DMS53 (cell line): ENCODE measurements around the gene MYCL.
"Not testable (repeated sequence)": the region's sequence is repeated elsewhere in the genome, so short reads cannot be mapped to it uniquely, and the experiment has no call there.

ENCODE experiments used
- DNase-seq: peaks from one replicate; lab custom pipeline; 2025; lab: John Stamatoyannopoulos, UW

Gene MYCL

GRCh38 chr1:39917825-39918224, 16.1 kb upstream of the MYCL start:
- no peak for DNase-seq

DNA sequence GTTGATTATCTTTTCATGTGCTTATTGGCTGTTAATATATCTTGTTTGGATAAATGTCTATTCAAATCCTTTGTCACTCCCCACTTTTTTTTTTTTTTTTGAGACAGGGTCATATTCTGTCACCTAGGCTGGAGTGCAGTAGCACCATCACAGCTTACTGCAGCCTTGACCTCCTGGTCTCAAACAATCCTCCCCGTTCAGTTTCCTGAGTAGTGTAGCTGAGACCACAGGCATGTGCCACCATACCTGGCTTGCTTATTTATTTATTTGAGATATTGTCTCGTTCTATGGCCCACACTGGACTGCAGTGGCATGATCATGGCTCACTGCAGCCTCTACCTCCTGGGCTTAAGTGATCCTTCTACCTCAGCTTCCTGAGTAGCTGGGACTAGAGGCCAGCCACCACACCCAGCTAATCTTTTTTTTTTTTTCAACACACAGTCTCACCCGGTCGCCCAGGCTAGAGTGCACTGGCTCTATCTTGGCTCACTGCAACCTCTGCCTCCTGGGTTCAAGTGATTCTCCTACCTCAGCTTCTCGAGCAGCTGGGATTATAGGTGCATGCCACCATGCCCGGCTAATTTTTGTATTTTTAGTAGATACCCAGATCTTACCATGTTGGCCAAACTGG, 13.9 kb upstream of the MYCL start:
- DNase-seq: no peak

DNA sequence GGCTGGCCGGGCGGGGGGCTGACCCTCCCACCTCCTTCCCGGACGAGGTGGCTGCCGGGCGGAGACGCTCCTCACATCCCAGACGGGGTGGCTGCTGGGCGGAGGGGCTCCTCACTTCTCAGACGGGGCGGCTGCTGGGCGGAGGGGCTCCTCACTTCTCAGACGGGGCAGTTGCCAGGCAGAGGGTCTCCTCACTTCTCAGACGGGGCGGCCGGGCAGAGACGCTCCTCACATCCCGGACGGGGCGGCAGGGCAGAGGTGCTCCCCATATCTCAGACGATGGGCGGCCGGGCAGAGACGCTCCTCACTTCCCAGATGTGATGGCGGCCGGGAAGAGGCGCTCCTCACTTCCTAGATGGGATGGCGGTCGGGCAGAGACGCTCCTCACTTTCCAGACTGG, 11.4 kb upstream of the MYCL start:
- DNase-seq: not testable (repeated sequence)

DNA sequence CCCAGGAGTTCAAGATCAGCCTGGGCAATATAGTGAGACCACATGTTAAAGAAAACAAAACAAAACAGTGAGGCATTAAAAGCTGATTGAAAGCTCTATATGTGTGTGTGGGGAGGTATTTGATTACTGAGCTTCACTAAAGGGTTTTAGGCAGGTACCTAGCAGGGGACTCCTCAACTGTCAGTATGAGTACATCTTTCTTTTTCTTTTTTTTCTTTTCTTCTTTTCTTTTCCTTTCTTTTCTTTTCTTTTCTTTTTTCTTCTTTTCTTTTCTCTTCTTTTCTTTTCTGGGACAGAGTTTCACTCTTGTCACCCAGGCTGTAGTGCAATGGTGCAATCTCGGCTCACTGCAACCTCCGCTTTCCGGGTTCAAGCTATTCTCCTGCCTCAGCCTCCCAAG, 8.5 kb upstream of the MYCL start:
- no peak for DNase-seq

DNA sequence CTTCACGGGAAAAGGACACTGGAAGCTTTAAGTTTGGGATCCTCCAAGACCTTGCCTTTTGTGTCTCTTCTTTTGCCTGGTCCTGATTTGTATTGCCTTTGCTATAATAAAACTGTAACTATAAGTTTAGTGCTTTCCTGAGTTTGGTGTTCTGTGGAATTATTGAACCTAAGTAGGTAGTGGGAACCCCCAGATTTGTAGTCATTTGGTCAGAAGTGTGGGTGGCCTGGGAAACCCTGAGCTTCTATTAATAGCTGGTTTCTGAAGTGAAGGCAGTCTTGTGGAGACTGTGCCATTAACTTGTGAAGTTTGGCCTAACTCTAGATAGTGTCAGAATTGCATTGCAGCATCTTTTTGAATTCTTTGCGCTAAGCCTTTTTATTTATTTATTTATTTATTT, 6.8 kb upstream of the MYCL start:
- no peak for DNase-seq

DNA sequence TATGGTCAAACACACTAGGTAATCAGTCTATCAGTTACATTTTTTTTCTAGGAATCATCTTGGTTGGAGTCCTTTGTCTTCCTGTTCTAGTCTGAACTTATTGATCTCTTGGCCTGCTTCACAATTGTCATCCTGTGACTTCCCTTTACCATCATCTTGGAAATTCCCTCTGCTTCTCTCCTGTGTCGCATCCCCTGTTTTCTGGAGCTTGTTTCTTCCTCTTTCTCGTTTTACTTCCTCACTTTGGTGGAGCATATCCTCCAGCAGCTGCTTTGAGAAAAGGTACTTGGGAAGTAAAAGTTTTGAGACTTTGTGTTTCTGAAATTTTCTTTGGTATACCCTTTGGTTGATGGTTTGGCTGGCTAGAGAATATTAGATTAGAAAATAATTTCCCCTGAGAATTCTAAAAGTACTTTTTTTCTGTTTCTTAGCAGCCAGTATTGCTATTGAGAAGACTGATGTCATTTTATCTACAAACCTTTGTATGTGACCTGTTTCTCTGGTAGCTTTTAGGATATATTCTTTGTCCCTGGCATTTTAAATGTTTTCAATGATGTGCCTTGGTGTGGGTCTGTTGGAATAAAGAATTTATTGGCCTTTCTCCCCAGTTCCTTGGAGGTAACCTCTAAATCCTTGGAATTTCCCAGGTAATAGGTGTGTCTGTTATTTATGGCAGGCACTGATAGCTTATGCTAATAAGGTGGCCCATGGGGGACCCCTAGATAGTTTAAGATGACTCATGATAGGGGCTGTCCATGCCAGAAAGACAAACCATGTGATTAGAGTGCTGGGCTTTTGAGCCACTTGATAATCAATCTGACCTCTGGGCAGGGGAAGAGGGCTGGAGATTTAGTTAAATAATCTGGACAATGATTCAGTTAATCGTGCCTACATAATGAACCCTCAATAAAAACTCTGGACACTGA, 6.1 kb upstream of the MYCL start:
- no peak for DNase-seq

GRCh38 chr1:39905172-39905571, 3.5 kb upstream of the MYCL start:
- no peak for DNase-seq

DNA sequence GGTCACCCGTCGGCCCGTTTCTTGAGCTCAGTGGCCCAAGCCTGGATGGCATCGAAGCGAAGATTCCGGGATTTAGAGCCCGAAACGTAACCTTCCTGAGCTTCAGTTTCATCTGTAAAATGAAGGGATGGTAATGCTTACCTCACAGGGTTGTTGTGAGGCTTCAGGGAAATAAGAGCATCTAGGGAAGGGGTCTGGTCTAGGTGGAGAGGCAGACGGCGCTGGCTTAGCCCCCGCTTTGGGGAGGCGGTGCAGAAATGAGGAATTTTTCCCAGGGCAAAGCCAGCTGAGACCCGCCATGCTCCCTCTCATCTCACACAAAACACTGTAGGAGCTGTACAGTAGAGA, 717 bp upstream of the MYCL start:
- no peak for DNase-seq

GRCh38 chr1:39901464-39901713, 328 bp downstream of the MYCL start:
- no peak for DNase-seq

GRCh38 chr1:39900662-39901463, 854 bp downstream of the MYCL start:
- peak; percentile 70 for DNase-seq

DNA sequence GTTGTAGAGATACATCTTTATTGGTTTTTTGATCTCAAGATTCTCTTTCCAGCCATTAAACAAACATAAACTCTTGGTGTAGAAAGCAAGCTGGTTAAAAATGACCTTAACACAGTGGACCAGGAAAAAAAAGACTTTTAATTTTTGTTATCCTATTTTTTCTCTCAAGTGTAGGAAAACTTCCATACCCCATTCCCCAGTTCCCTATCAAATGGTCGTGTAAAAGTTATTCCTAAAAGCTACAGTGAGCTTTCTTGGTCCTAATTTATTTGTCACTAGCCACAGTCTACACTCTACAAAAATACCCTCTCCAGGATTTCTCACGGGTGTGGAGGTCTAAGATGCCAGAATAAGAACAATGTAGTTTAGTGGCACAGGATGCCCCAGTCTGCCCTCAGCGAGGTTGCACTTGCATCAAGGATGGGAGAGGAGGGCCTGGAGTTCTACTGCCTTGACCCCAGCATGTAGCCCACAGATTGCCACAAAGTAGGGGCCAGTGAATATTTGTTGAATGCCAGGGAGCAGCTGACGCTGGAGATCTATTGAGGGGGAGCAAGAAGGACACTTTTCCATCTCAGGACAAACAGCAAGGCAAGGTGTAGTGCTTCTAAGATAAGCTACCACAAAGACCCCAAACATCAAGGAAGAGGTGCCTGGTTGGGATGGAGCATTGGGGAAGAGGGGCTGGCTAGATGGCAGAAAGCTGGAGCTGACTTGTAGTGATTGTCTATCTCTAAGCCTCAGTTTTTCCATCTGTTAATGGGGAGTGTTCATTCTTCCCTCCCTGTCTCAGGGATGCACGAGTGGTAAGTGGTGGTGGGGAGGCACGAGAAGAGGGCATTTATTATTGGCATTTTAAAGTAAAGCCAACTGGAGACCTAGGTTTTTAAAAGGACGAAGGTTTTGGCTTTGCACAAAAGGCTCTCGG, 1.8 kb downstream of the MYCL start:
- no peak for DNase-seq

- DNase-seq: peak; percentile 72
These were observed 2.8 kb downstream of the MYCL start for GRCh38 chr1:39898648-39899603.

GRCh38 chr1:39898191-39898590, 3.5 kb downstream of the MYCL start:
- DNase-seq: no peak

- DNase-seq: no peak
These were observed 4.6 kb downstream of the MYCL start for GRCh38 chr1:39896909-39897685.

- no peak for DNase-seq
These were observed 5.8 kb downstream of the MYCL start for GRCh38 chr1:39895731-39896480.

GRCh38 chr1:39894884-39895495, 6.7 kb downstream of the MYCL start:
- no peak for DNase-seq

DNA sequence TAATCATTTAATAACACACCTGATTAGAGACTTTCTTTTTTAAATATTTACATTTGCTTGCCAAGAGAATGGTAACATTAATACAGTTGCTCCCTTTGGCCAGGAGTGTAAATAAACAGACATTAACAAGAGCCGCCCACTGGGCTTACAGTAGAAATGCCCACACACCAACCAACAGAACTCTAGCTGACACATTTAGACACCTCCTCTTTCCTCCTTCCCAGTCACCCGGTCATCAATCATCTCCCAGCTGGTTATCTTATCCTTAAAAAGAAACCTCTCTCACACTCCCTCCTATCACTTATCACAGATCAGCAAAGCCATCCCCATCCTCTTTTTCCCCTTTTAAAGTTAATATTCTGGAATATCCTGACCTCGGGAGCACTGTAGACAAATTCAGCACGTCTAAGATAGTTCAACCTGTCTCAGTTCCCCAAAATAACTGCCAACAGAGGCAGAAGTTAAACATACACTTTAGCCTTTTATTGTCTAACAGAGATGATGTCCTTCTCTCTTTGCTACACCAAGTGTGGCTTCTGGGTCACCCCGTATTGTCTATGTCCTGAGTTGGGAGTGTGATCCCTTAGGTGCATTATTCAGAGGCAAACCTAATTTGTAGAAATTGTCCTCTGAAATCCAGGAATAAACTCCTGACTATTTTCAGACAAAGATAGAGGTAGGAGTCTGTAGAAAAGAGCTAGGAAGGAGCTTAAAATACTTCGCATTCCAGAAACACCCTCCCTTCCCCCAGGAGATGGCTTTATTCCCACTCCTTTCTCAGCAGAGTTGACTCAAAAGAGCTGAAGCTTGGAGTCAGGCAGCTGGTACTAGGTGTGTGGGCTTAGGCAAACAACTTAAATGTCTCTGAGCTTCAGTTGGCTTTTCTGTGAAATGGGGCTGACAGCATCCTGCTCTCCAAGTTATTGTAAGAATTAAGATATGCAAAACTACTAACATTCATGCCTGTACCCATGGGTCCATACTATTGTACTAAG, 8.8 kb downstream of the MYCL start:
- DNase-seq: peak; percentile 70

DNA sequence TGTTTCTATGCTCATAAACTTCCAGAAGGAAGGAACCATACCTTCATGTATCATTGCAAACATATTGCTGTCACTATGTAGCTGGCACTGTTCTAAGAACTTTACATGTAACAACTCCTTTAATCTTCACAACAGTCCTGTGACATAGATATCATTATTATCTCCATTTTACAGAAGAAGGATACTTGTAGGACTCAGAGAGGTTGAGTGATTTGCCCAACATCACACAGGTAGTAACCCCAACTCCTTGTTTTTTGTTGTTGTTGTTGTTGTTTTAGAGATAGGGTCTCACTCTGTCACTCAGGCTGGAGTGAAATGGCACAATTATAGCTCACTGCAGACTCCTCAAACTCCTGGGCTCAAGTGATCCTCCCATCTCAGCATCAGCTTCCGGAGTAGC, 10.8 kb downstream of the MYCL start:
- DNase-seq: no peak
